ENCODE data around the gene SNRNP70.
"Not testable (repeated sequence)": the region's sequence is repeated elsewhere in the genome, so short reads cannot be mapped to it uniquely, and the experiment has no call there.

The SNRNP70 gene

GRCh38 chr19:49121841-49122240 is 36.6 kb downstream of the SNRNP70 start:
- DNase-seq = not testable (repeated sequence)

- not testable (repeated sequence) for DNase-seq
These were observed 38.0 kb downstream of the SNRNP70 start for GRCh38 chr19:49123285-49123684.

GRCh38 chr19:49125025-49125731 is 39.9 kb downstream of the SNRNP70 start:
- peak; percentile 30 for DNase-seq

- DNase-seq = no peak
These were observed 41.3 kb downstream of the SNRNP70 start for GRCh38 chr19:49126575-49126974.

- DNase-seq = not testable (repeated sequence)
These were observed 42.0 kb downstream of the SNRNP70 start for GRCh38 chr19:49127225-49127624.

GRCh38 chr19:49127674-49128544 is 42.7 kb downstream of the SNRNP70 start:
- peak; percentile 92 for DNase-seq

GRCh38 chr19:49128545-49129237 is 43.4 kb downstream of the SNRNP70 start:
- no peak for DNase-seq

- DNase-seq = no peak
These were observed 44.0 kb downstream of the SNRNP70 start for GRCh38 chr19:49129238-49129583.

- no peak for DNase-seq
These were observed 45.1 kb downstream of the SNRNP70 start for GRCh38 chr19:49130325-49130724.

- no peak for DNase-seq
These were observed 47.8 kb downstream of the SNRNP70 start for GRCh38 chr19:49132974-49133609.

- peak; percentile 79 for DNase-seq
These were observed 48.6 kb downstream of the SNRNP70 start for GRCh38 chr19:49133621-49134454.

- no peak for DNase-seq
These were observed 50.4 kb downstream of the SNRNP70 start for GRCh38 chr19:49135686-49136085.

- no peak for DNase-seq
These were observed 51.5 kb downstream of the SNRNP70 start for GRCh38 chr19:49136771-49137171.

GRCh38 chr19:49140951-49141350 is 55.7 kb downstream of the SNRNP70 start:
- no peak for DNase-seq

- DNase-seq = no peak
These were observed 56.1 kb downstream of the SNRNP70 start for GRCh38 chr19:49141352-49141751.

- peak; percentile 92 for DNase-seq
These were observed 57.6 kb downstream of the SNRNP70 start for GRCh38 chr19:49142866-49143335.

GRCh38 chr19:49145573-49146407 is 60.5 kb downstream of the SNRNP70 start:
- DNase-seq = peak; percentile 92

GRCh38 chr19:49146408-49146770 is 61.1 kb downstream of the SNRNP70 start:
- not testable (repeated sequence) for DNase-seq

- DNase-seq = no peak
These were observed 62.9 kb downstream of the SNRNP70 start for GRCh38 chr19:49148044-49148682.
